GM23338 (cell line): ENCODE data around the gene TMEM179B. TPM values are rescaled to one million over a fixed set of nuclear protein-coding genes. Genes with fewer than 3 reads are reported as not detected.

ENCODE experiments used
- ATAC-seq: fragments of 200-7000 bp; cut with Tn5 transposase; 3 replicates; pipeline ENCODE4 v1.9.1; 2020
- DNase-seq: peaks from one replicate; pipeline ENCODE4 v3.0.0-alpha.2; 2015; ENCODE audit warnings: low spot score
- H2AFZ ChIP-seq: fragments of 200-600 bp; sonication (generic); 2 replicates; pipeline ENCODE4 v1.8.0; 2016; ENCODE audit warnings: antibody characterized with exemption, mild to moderate bottlenecking, moderate library complexity
- H3F3A ChIP-seq: fragments of 200-600 bp; sonication (generic); replicated peaks from 2 replicates; pipeline ENCODE4 v1.8.0; 2017; ENCODE audit warnings: antibody characterized with exemption, mixed run types, low read depth
- H3K27ac ChIP-seq: fragments of 200-600 bp; sonication (generic); 2 replicates; pipeline ENCODE4 v1.6.1; 2016; ENCODE audit warnings: low read depth
- H3K27me3 ChIP-seq: fragments of 200-600 bp; sonication (generic); 2 replicates; pipeline ENCODE4 v1.8.0; 2016; ENCODE audit warnings: mild to moderate bottlenecking, mixed run types, moderate library complexity; ENCODE audit not compliant: insufficient read depth
- H3K36me3 ChIP-seq: fragments of 200-600 bp; sonication (generic); 2 replicates; pipeline ENCODE4 v1.8.0; 2016; ENCODE audit warnings: mild to moderate bottlenecking; ENCODE audit not compliant: insufficient read depth
- H3K4me1 ChIP-seq: fragments of 200-600 bp; sonication (generic); 2 replicates; pipeline ENCODE4 v1.8.0; 2016; ENCODE audit warnings: mild to moderate bottlenecking, moderate library complexity; ENCODE audit not compliant: insufficient read depth
- H3K4me2 ChIP-seq: fragments of 200-600 bp; sonication (generic); 2 replicates; pipeline ENCODE4 v1.7.1; 2017; ENCODE audit warnings: mixed run types
- H3K4me3 ChIP-seq: fragments of 200-600 bp; sonication (generic); 2 replicates; pipeline ENCODE4 v1.6.1; 2016; ENCODE audit warnings: mixed run types
- H3K79me2 ChIP-seq: fragments of 200-600 bp; sonication (generic); replicated peaks from 2 replicates; pipeline ENCODE4 v1.8.0; 2017; ENCODE audit warnings: mild to moderate bottlenecking; ENCODE audit not compliant: insufficient read depth
- H3K9me2 ChIP-seq: fragments of 200-600 bp; sonication (generic); 2 replicates; pipeline ENCODE4 v1.8.0; 2017; ENCODE audit not compliant: insufficient read depth
- H4K20me1 ChIP-seq: fragments of 200-600 bp; sonication (generic); replicated peaks from 2 replicates; pipeline ENCODE4 v1.8.0; 2017; ENCODE audit warnings: mild to moderate bottlenecking; ENCODE audit not compliant: insufficient read depth
- H3K27ac Mint-ChIP-seq: 2 replicates; pipeline ENCODE4 v1.8.0; 2020; ENCODE audit warnings: inconsistent platforms, mild to moderate bottlenecking, moderate library complexity, mixed read lengths
- H3K27me3 Mint-ChIP-seq: 3 replicates; pipeline ENCODE4 v1.8.0; 2022; ENCODE audit warnings: low read depth, mild to moderate bottlenecking, moderate library complexity, mixed read lengths, inconsistent platforms; ENCODE audit not compliant: insufficient read depth, poor library complexity
- H3K36me3 Mint-ChIP-seq: 3 replicates; pipeline ENCODE4 v1.8.0; 2021; ENCODE audit warnings: low read depth, mild to moderate bottlenecking, inconsistent platforms, moderate library complexity, mixed read lengths
- H3K4me1 Mint-ChIP-seq: 3 replicates; pipeline ENCODE4 v1.8.0; 2020; ENCODE audit warnings: mild to moderate bottlenecking, inconsistent platforms, mixed read lengths
- H3K4me3 Mint-ChIP-seq: 3 replicates; pipeline ENCODE4 v1.8.0; 2021; ENCODE audit warnings: moderate library complexity, mild to moderate bottlenecking, inconsistent platforms, mixed read lengths
- H3K9me3 Mint-ChIP-seq: 3 replicates; pipeline ENCODE4 v1.8.0; 2020; ENCODE audit warnings: moderate library complexity, mild to moderate bottlenecking, inconsistent platforms, mixed read lengths
- CREB1 ChIP-seq: fragments of 250-450 bp; sonication (Bioruptor Pico); IDR thresholded peaks from 2 replicates; pipeline ENCODE4 v1.5.0; 2020; ENCODE audit warnings: low read depth, mild to moderate bottlenecking, moderate library complexity
- CTCF ChIP-seq, 2 experiments: fragments of 200-600 bp in 1 of 2; sonication (generic) in 1 of 2; conservative IDR thresholded peaks; 2 replicates each; pipeline versions ENCODE4 v1.5.1 to v1.6.1; 2016 to 2017; ENCODE audit warnings: antibody characterized with exemption in 2 of 2, low read depth in 2 of 2, mild to moderate bottlenecking in 2 of 2, moderate library complexity in 1 of 2
- ETS1 ChIP-seq: IDR thresholded peaks from 2 replicates; pipeline ENCODE4 v1.6.1; 2016; ENCODE audit warnings: antibody characterized with exemption
- EZH2 ChIP-seq: fragments of 200-600 bp; sonication (generic); IDR thresholded peaks from one replicate; pipeline ENCODE4 v1.8.0; 2017; ENCODE audit warnings: antibody characterized with exemption, mild to moderate bottlenecking, low read depth; ENCODE audit not compliant: unreplicated experiment
- EZH2phosphoT487 ChIP-seq: fragments of 200-600 bp; sonication (generic); IDR thresholded peaks from one replicate; pipeline ENCODE4 v1.8.1; 2018; ENCODE audit warnings: antibody characterized with exemption; ENCODE audit not compliant: unreplicated experiment
- JUNB ChIP-seq: IDR thresholded peaks from one replicate; pipeline ENCODE4 v1.6.1; 2016; ENCODE audit warnings: antibody characterized with exemption; ENCODE audit not compliant: unreplicated experiment
- NANOG ChIP-seq: IDR thresholded peaks from 2 replicates; pipeline ENCODE4 v1.6.1; 2016; ENCODE audit warnings: antibody characterized with exemption, borderline replicate concordance
- STAT1 ChIP-seq: IDR thresholded peaks from one replicate; pipeline ENCODE4 v1.6.1; 2016; ENCODE audit warnings: antibody characterized with exemption; ENCODE audit not compliant: unreplicated experiment
- ZNF331 ChIP-seq: fragments of 250-450 bp; sonication (Bioruptor Pico); IDR thresholded peaks from 2 replicates; pipeline ENCODE4 v1.5.0; 2020; ENCODE audit warnings: low read depth, mild to moderate bottlenecking, moderate library complexity
- ZNF462 ChIP-seq: fragments of 250-450 bp; sonication (Bioruptor Pico); IDR thresholded peaks from 2 replicates; pipeline ENCODE4 v1.5.0; 2020; ENCODE audit warnings: mild to moderate bottlenecking, moderate library complexity
- polyA plus RNA-seq: library from polyadenylated mRNA; unstranded; fragments of >200 nt; fragmentation: Nextera tagmentation; extraction: Ambion mirVana; gene quantifications from 2 replicates; pipeline ENCODE4 v1.2.1, GENCODE V29; 2016
- total RNA-seq: library from RNA; depleted of rRNA; stranded (reverse); fragments of >200 nt; shearing (Covaris generic); gene quantifications from 2 replicates; pipeline ENCODE4 v1.2.3, GENCODE V29; 2014

Gene TMEM179B
- total and polyA plus RNA-seq, 2 experiments from 2014 or later, result 16.9 to 17.5 TPM

GRCh38 chr11:62805961-62806441 lies 18.8 kb downstream of the TMEM179B start:
- Mint-ChIP-seq H3K36me3 (peaks cover 28% of the 10 kb centered on the region), H3K27me3 (peaks cover 5% of the 10 kb centered on the region), H3K9me3 (no peaks in the 10 kb centered on the region), H3K27ac (peak overlapping the region; percentile 78), H3K4me3 (peak overlapping the region; percentile 97), H3K4me1 (peaks cover 18% of the 10 kb centered on the region)
- Histone ChIP-seq H3K36me3 (peaks cover 20% of the 10 kb centered on the region; the same call in 1 of the 2 replicates), H2AFZ (peak overlapping the region; percentile 98), H3K27ac (peak overlapping the region; percentile 92), H3K27me3 (no peaks in the 10 kb centered on the region), H3K4me3 (peak overlapping the region; percentile 73), H3K4me2 (peak overlapping the region; percentile 94), H3K79me2 (peaks cover 27% of the 10 kb centered on the region), H4K20me1 (peaks cover 10% of the 10 kb centered on the region), H3F3A (peaks cover 12% of the 10 kb centered on the region), H3K9me2 (no peaks in the 10 kb centered on the region), H3K4me1 (peaks cover 14% of the 10 kb centered on the region; the same call in 1 of the 2 replicates)
- ATAC-seq (peak; percentile 10), DNase-seq (peak; percentile 47)
- no peak for TF ChIP-seq JUNB
- TF ChIP-seq STAT1, result no peak
- no peak for TF ChIP-seq CTCF (conservative IDR thresholded peaks at IDR 0.05; ENCODE audit: low read depth in 2 of 2)
- TF ChIP-seq ZNF462 (CRISPR knock-in tag), result no peak
- TF ChIP-seq EZH2phosphoT487, result no peak
- TF ChIP-seq NANOG, result no peak
- no peak for TF ChIP-seq ETS1
- TF ChIP-seq EZH2, result no peak
- no peak for TF ChIP-seq ZNF331 (CRISPR knock-in tag)
- TF ChIP-seq CREB1, result no peak
